CD14-positive monocyte (primary cell): ENCODE results near the gene MLH1. TPM values are rescaled to one million over a fixed set of nuclear protein-coding genes. Genes with fewer than 3 reads are reported as not detected.
"Not testable (repeated sequence)": the region's sequence is repeated elsewhere in the genome, so short reads cannot be mapped to it uniquely, and the experiment has no call there.

Experiments
- DNase-seq, 3 donors: peaks; one replicate each; pipeline ENCODE4 v3.0.0-alpha.2; 2011 to 2022
- H2AFZ ChIP-seq: 2 replicates; pipeline ENCODE4 v1.6.0; 2012; ENCODE audit warnings: mild to moderate bottlenecking, low read depth, low read length, inconsistent platforms; ENCODE audit not compliant: insufficient read depth, poor library complexity, severe bottlenecking
- H3K27ac ChIP-seq, 2 donors: 1 replicate in 1 of 2; 2 replicates in 1 of 2; pipeline ENCODE4 v1.5.1; 2012 to 2013; ENCODE audit warnings: low read length in 2 of 2, control low read depth in 1 of 2, inconsistent platforms in 1 of 2, low read depth in 1 of 2, mild to moderate bottlenecking in 1 of 2
- H3K27me3 ChIP-seq, 2 donors: one replicate each; pipeline versions ENCODE4 v1.6.0 to v1.6.1; 2011 to 2013; ENCODE audit warnings: low read length in 2 of 2; ENCODE audit not compliant: control insufficient read depth in 2 of 2, insufficient read depth in 2 of 2
- H3K36me3 ChIP-seq, 2 donors: replicated peaks in 1 of 2; 1 replicate in 1 of 2; 2 replicates in 1 of 2; pipeline versions ENCODE4 v1.5.1 to v1.6.1; 2012 to 2013; ENCODE audit warnings: low read length in 2 of 2, control low read depth in 1 of 2, inconsistent platforms in 1 of 2, mild to moderate bottlenecking in 1 of 2; ENCODE audit not compliant: insufficient read depth in 2 of 2, control insufficient read depth in 1 of 2
- H3K4me1 ChIP-seq, 2 donors: 1 replicate in 1 of 2; 2 replicates in 1 of 2; pipeline versions ENCODE4 v1.5.1 to v1.6.1; 2012 to 2013; ENCODE audit warnings: low read length in 2 of 2, control low read depth in 1 of 2, inconsistent platforms in 1 of 2, mild to moderate bottlenecking in 1 of 2, moderate library complexity in 1 of 2; ENCODE audit not compliant: insufficient read depth in 2 of 2, control insufficient read depth in 1 of 2
- H3K4me2 ChIP-seq: replicated peaks from 2 replicates; pipeline ENCODE3; 2012; ENCODE audit warnings: low read length, moderate library complexity, mild to moderate bottlenecking; ENCODE audit not compliant: poor library complexity, severe bottlenecking; ENCODE audit errors: extremely low read depth
- H3K4me3 ChIP-seq, 3 experiments: fragments of 200-600 bp in 1 of 3; sonication (generic) in 1 of 3; replicated peaks in 1 of 3; 1 replicate in 2 of 3; 2 replicates in 1 of 3; pipeline ENCODE4 v1.5.1; 2011 to 2013; ENCODE audit warnings: low read length in 3 of 3, mild to moderate bottlenecking in 3 of 3, control low read depth in 2 of 3, low read depth in 2 of 3, inconsistent platforms in 1 of 3, moderate library complexity in 1 of 3
- H3K79me2 ChIP-seq: 2 replicates; pipeline ENCODE4 v1.6.0; 2012; ENCODE audit warnings: mild to moderate bottlenecking, control low read depth, inconsistent platforms, low read length, moderate library complexity; ENCODE audit not compliant: insufficient read depth
- H3K9ac ChIP-seq: 2 replicates; pipeline ENCODE4 v1.6.0; 2017; ENCODE audit warnings: low read length, mild to moderate bottlenecking; ENCODE audit not compliant: insufficient read depth, poor library complexity, severe bottlenecking
- H3K9me3 ChIP-seq, 2 donors: replicated peaks in 1 of 2; 1 replicate in 1 of 2; 2 replicates in 1 of 2; pipeline versions ENCODE4 v1.5.1 to v1.6.1; 2012 to 2013; ENCODE audit warnings: low read length in 2 of 2, control low read depth in 1 of 2; ENCODE audit not compliant: control insufficient read depth in 1 of 2, insufficient read depth in 1 of 2
- H4K20me1 ChIP-seq: 2 replicates; pipeline ENCODE4 v1.6.0; 2012; ENCODE audit warnings: mild to moderate bottlenecking, low read length, control low read depth, moderate library complexity; ENCODE audit not compliant: insufficient read depth
- H3K27ac Mint-ChIP-seq, 7 donors: one replicate each; pipeline ENCODE4 v1.8.0; 2020; ENCODE audit warnings: mild to moderate bottlenecking in 7 of 7, mixed read lengths in 7 of 7, moderate library complexity in 6 of 7, inconsistent platforms in 2 of 7
- H3K27me3 Mint-ChIP-seq, 3 donors: one replicate each; pipeline ENCODE4 v1.8.0; 2021 to 2022; ENCODE audit warnings: low read depth in 3 of 3, mild to moderate bottlenecking in 3 of 3, mixed read lengths in 3 of 3, moderate library complexity in 3 of 3, inconsistent platforms in 1 of 3
- H3K36me3 Mint-ChIP-seq, 2 donors: one replicate each; pipeline ENCODE4 v1.8.0; 2020; ENCODE audit warnings: mixed read lengths in 2 of 2, inconsistent platforms in 1 of 2, mild to moderate bottlenecking in 1 of 2
- H3K4me1 Mint-ChIP-seq: one replicate; pipeline ENCODE4 v1.8.0; 2020; ENCODE audit warnings: mild to moderate bottlenecking, mixed read lengths
- H3K4me3 Mint-ChIP-seq, 2 donors: one replicate each; pipeline ENCODE4 v1.8.0; 2020; ENCODE audit warnings: mild to moderate bottlenecking in 2 of 2, mixed read lengths in 2 of 2, moderate library complexity in 1 of 2
- H3K9me3 Mint-ChIP-seq, 7 donors: one replicate each; pipeline ENCODE4 v1.8.0; 2020 to 2022; ENCODE audit warnings: mixed read lengths in 7 of 7, mild to moderate bottlenecking in 6 of 7, moderate library complexity in 6 of 7, inconsistent platforms in 2 of 7
- CTCF ChIP-seq: fragments of 200-600 bp; IDR thresholded peaks from one replicate; pipeline ENCODE4 v1.8.0; 2022; ENCODE audit warnings: antibody characterized with exemption, mild to moderate bottlenecking
- WGBS: methylation state at CpG from one replicate; pipeline ENCODE4 v1.1.5; 2013; ENCODE audit warnings: missing lambda C conversion rate; ENCODE audit not compliant: insufficient coverage; 5-methylcytosine and 5-hydroxymethylcytosine counted together
- intact Hi-C, 2 donors: fragments of 100-400 bp; cut with micrococcal nuclease; formaldehyde crosslinking; loops; one replicate each; pipeline versions ENCODE4 v1.15.0 to v1.15.1; 2023
- polyA plus RNA-seq, 3 donors: library from polyadenylated mRNA; depleted of rRNA in 1 of 3; unstranded in 2 of 3; stranded (reverse) in 1 of 3; fragments of 300-500 nt in 2 of 3; fragments of >200 nt in 1 of 3; fragmentation: Illumina TruSeq in 2 of 3; gene quantifications; 1 replicate in 2 of 3; 2 replicates in 1 of 3; pipeline ENCODE4 v1.2.3, GENCODE V29; 2012 to 2021

MLH1 gene
- polyA plus RNA-seq, 3 donors, result 13.7 to 19.7 (median 18.5) TPM

GRCh38 chr3:37041546-37042195 is 48.4 kb downstream of the MLH1 start:
- Histone ChIP-seq H3K79me2 (no peaks in the 10 kb centered on the region), H3K9ac (no peak overlapping the region), H3K4me3 (no peak overlapping the region), H3K9me3 (no peaks in the 10 kb centered on the region), H3K27me3 (no peaks in the 10 kb centered on the region), H3K4me1 (no peaks in the 10 kb centered on the region), H3K27ac (no peak overlapping the region), H2AFZ (no peak overlapping the region), H3K36me3 (peaks cover 37 to 80% of the 10 kb centered on the region in 2 donors), H3K4me2 (no peak overlapping the region), H4K20me1 (no peaks in the 10 kb centered on the region)
- Mint-ChIP-seq H3K4me1 (peaks cover 3% of the 10 kb centered on the region), H3K27ac (peak overlapping the region in 1 of 7 donors; percentile 50), H3K36me3 (peaks cover 57 to 71% of the 10 kb centered on the region in 2 donors), H3K4me3 (no peak overlapping the region), H3K9me3 (no peaks in the 10 kb centered on the region), H3K27me3 (no peaks in the 10 kb centered on the region)
- intact Hi-C loops, result no loop called here
- TF ChIP-seq CTCF, result no peak
- no peak for DNase-seq
- no CpG with 5 or more reads among the region's 1 CpG for WGBS

- H3K9ac ChIP-seq, H3K9me3 ChIP-seq, H3K4me1 Mint-ChIP-seq, DNase-seq, H3K4me2 ChIP-seq, intact Hi-C loops, H2AFZ ChIP-seq, H4K20me1 ChIP-seq, H3K4me1 ChIP-seq, H3K4me3 ChIP-seq, H3K27me3 ChIP-seq, H3K27me3 Mint-ChIP-seq, H3K79me2 ChIP-seq, H3K27ac ChIP-seq, H3K9me3 Mint-ChIP-seq, H3K4me3 Mint-ChIP-seq: not testable (repeated sequence)
- peak overlapping the region in 2 of 7 donors; percentile 16 to 38 for H3K27ac Mint-ChIP-seq
- WGBS, result no CpG with 5 or more reads among the region's 3 CpGs
- peaks cover 46 to 80% of the 10 kb centered on the region in 2 donors for H3K36me3 ChIP-seq
- H3K36me3 Mint-ChIP-seq, result peaks cover 60 to 73% of the 10 kb centered on the region in 2 donors
These were observed 49.4 kb downstream of the MLH1 start for GRCh38 chr3:37042712-37043111.
